Activated CD4-positive, alpha-beta memory T cell treated with anti-CD3 and anti-CD28 coated beads, Interleukin-2, amount 10 ng/mL, durations not matched to agents 7 days and 5 days (primary cell): ENCODE data around the gene PRDM4. TPM values are rescaled to one million over a fixed set of nuclear protein-coding genes. Genes with fewer than 3 reads are reported as not detected.

Experiments used
- CTCF ChIA-PET: fragments of 350-600 bp; sonication (Branson Sonifier 250); formaldehyde crosslinking; loops from one replicate; lab custom pipeline; 2021; ENCODE audit warnings: antibody characterized with exemption, inconsistent platforms; lab: Charles Lee
- POLR2A ChIA-PET: fragments of 350-600 bp; sonication (Branson Sonifier 250); formaldehyde crosslinking; loops from one replicate; lab custom pipeline; 2021; ENCODE audit warnings: antibody characterized with exemption; lab: Charles Lee
- DNase-seq: peaks from one replicate; pipeline ENCODE4 v3.0.0-alpha.2; 2020
- H3K27ac Mint-ChIP-seq: one replicate; pipeline ENCODE4 v1.8.0; 2021; ENCODE audit warnings: mild to moderate bottlenecking, mixed read lengths
- H3K27me3 Mint-ChIP-seq: one replicate; pipeline ENCODE4 v1.8.0; 2021; ENCODE audit warnings: mixed read lengths
- H3K36me3 Mint-ChIP-seq: one replicate; pipeline ENCODE4 v1.8.0; 2021; ENCODE audit warnings: low read depth, mixed read lengths
- H3K4me1 Mint-ChIP-seq: one replicate; pipeline ENCODE4 v1.8.0; 2021; ENCODE audit warnings: mixed read lengths
- H3K4me3 Mint-ChIP-seq: one replicate; pipeline ENCODE4 v1.8.0; 2021; ENCODE audit warnings: mild to moderate bottlenecking, mixed read lengths
- H3K9me3 Mint-ChIP-seq: one replicate; pipeline ENCODE4 v1.8.0; 2021; ENCODE audit warnings: mixed read lengths
- total RNA-seq, 2 experiments: library from RNA; stranded (reverse); gene quantifications; one replicate each; pipeline ENCODE4 v1.2.3, GENCODE V29; 2021

The PRDM4 gene
- total RNA-seq, 2 experiments from 2014 or later: 34.0 to 36.2 TPM

- H3K36me3 Mint-ChIP-seq: no peaks in the 10 kb centered on the region
- H3K4me1 Mint-ChIP-seq: peaks cover 8% of the 10 kb centered on the region
- H3K27ac Mint-ChIP-seq: no peak overlapping the region
- H3K9me3 Mint-ChIP-seq: no peaks in the 10 kb centered on the region
- H3K27me3 Mint-ChIP-seq: peaks cover 27% of the 10 kb centered on the region
- no peak for DNase-seq
- H3K4me3 Mint-ChIP-seq: no peak overlapping the region
- CTCF ChIA-PET: interaction anchor here (0.7 to 1.6 kb wide), 2 partner anchors 129 to 220 kb away, joined by 3 read pairs; no protein-coding TSS in a partner anchor
- POLR2A ChIA-PET: interaction anchor here (1.0 kb wide), 1 partner anchor 25 kb away, joined by 3 read pairs; no protein-coding TSS in a partner anchor
Measured at GRCh38 chr12:107783406-107784376, 22.8 kb upstream of the PRDM4 start.

GRCh38 chr12:107782067-107782466 is 21.1 kb upstream of the PRDM4 start:
- ChIA-PET CTCF (interaction anchor here (1.6 kb wide), 1 partner anchor 130 kb away, joined by 3 read pairs; no protein-coding TSS in a partner anchor), POLR2A (no interaction called here)
- DNase-seq: no peak
- Mint-ChIP-seq H3K4me1 (peaks cover 9% of the 10 kb centered on the region), H3K27me3 (peaks cover 36% of the 10 kb centered on the region), H3K9me3 (no peaks in the 10 kb centered on the region), H3K4me3 (no peak overlapping the region), H3K27ac (no peak overlapping the region), H3K36me3 (no peaks in the 10 kb centered on the region)

GRCh38 chr12:107780298-107780697 is 19.4 kb upstream of the PRDM4 start:
- Mint-ChIP-seq H3K27ac (no peak overlapping the region), H3K4me3 (no peak overlapping the region), H3K36me3 (no peaks in the 10 kb centered on the region), H3K4me1 (peaks cover 12% of the 10 kb centered on the region), H3K9me3 (no peaks in the 10 kb centered on the region), H3K27me3 (peaks cover 50% of the 10 kb centered on the region)
- ChIA-PET CTCF (no interaction called here), POLR2A (no interaction called here)
- DNase-seq: no peak

GRCh38 chr12:107779077-107779831 is 18.3 kb upstream of the PRDM4 start:
- CTCF ChIA-PET: no interaction called here
- no peak for DNase-seq
- peaks cover 20% of the 10 kb centered on the region for H3K4me1 Mint-ChIP-seq
- POLR2A ChIA-PET: no interaction called here
- H3K27ac Mint-ChIP-seq: no peak overlapping the region
- no peak overlapping the region for H3K4me3 Mint-ChIP-seq
- peaks cover 59% of the 10 kb centered on the region for H3K27me3 Mint-ChIP-seq
- no peaks in the 10 kb centered on the region for H3K9me3 Mint-ChIP-seq
- no peaks in the 10 kb centered on the region for H3K36me3 Mint-ChIP-seq

GRCh38 chr12:107778383-107779025 is 17.6 kb upstream of the PRDM4 start:
- H3K27me3 Mint-ChIP-seq: peaks cover 62% of the 10 kb centered on the region

GRCh38 chr12:107776171-107776570 is 15.2 kb upstream of the PRDM4 start:
- ChIA-PET POLR2A (interaction anchor here (0.8 kb wide), 1 partner anchor 90 kb away, joined by 3 read pairs; no protein-coding TSS in a partner anchor), CTCF (no interaction called here)
- Mint-ChIP-seq H3K27me3 (peaks cover 68% of the 10 kb centered on the region), H3K4me3 (no peak overlapping the region), H3K36me3 (no peaks in the 10 kb centered on the region), H3K4me1 (peaks cover 19% of the 10 kb centered on the region), H3K9me3 (no peaks in the 10 kb centered on the region), H3K27ac (no peak overlapping the region)
- no peak for DNase-seq

More at GRCh38 chr12:107778383-107779025, 17.6 kb upstream of the PRDM4 start:
- H3K27ac Mint-ChIP-seq: no peak overlapping the region
- POLR2A ChIA-PET: no interaction called here
- H3K4me1 Mint-ChIP-seq: peaks cover 19% of the 10 kb centered on the region
- CTCF ChIA-PET: no interaction called here
- H3K9me3 Mint-ChIP-seq: no peaks in the 10 kb centered on the region
- H3K4me3 Mint-ChIP-seq: no peak overlapping the region
- DNase-seq: no peak
- H3K36me3 Mint-ChIP-seq: no peaks in the 10 kb centered on the region

GRCh38 chr12:107775093-107775721 is 14.3 kb upstream of the PRDM4 start:
- CTCF ChIA-PET: no interaction called here
- H3K4me1 Mint-ChIP-seq: peaks cover 19% of the 10 kb centered on the region
- POLR2A ChIA-PET: no interaction called here

GRCh38 chr12:107774349-107775029 is 13.6 kb upstream of the PRDM4 start, which contains the start of gene ASCL4:
ASCL4 (plus strand) TSS chr12:107774704; CDS start chr12:107775219, 515 bp downstream.
- Mint-ChIP-seq H3K4me1 (peaks cover 19% of the 10 kb centered on the region), H3K27ac (no peak within 1 kb of the TSS), H3K27me3 (peaks cover 68% of the 10 kb centered on the region), H3K36me3 (no peaks in the 10 kb centered on the region), H3K9me3 (no peaks in the 10 kb centered on the region), H3K4me3 (no peak within 1 kb of the TSS)
- no peak for DNase-seq
- ChIA-PET POLR2A (no interaction called here), CTCF (interaction anchor here (0.6 kb wide), 1 partner anchor 78 kb away, joined by 3 read pairs; no protein-coding TSS in a partner anchor)

More at GRCh38 chr12:107775093-107775721, 14.3 kb upstream of the PRDM4 start:
- H3K27me3 Mint-ChIP-seq: peaks cover 69% of the 10 kb centered on the region
- DNase-seq: no peak
- no peak overlapping the region for H3K27ac Mint-ChIP-seq
- no peak overlapping the region for H3K4me3 Mint-ChIP-seq
- H3K36me3 Mint-ChIP-seq: no peaks in the 10 kb centered on the region
- H3K9me3 Mint-ChIP-seq: no peaks in the 10 kb centered on the region

GRCh38 chr12:107767466-107767865 is 6.5 kb upstream of the PRDM4 start:
- DNase-seq: no peak
- H3K36me3 Mint-ChIP-seq: no peaks in the 10 kb centered on the region
- H3K4me3 Mint-ChIP-seq: no peak overlapping the region
- ChIA-PET POLR2A (interaction anchor here (1.0 kb wide), 1 partner anchor 8 kb away, joined by 3 read pairs; no protein-coding TSS in a partner anchor), CTCF (no interaction called here)
- peaks cover 21% of the 10 kb centered on the region for H3K27me3 Mint-ChIP-seq
- H3K4me1 Mint-ChIP-seq: no peaks in the 10 kb centered on the region
- H3K9me3 Mint-ChIP-seq: no peaks in the 10 kb centered on the region
- no peak overlapping the region for H3K27ac Mint-ChIP-seq

- no peaks in the 10 kb centered on the region for H3K9me3 Mint-ChIP-seq
- POLR2A ChIA-PET: no interaction called here
- no peak overlapping the region for H3K4me3 Mint-ChIP-seq
- CTCF ChIA-PET: no interaction called here
- no peak overlapping the region for H3K27ac Mint-ChIP-seq
- no peak for DNase-seq
- H3K27me3 Mint-ChIP-seq: peaks cover 12% of the 10 kb centered on the region
- peaks cover under 1% of the 10 kb centered on the region for H3K36me3 Mint-ChIP-seq
- H3K4me1 Mint-ChIP-seq: peaks cover 6% of the 10 kb centered on the region
Measured at GRCh38 chr12:107765316-107765715, 4.4 kb upstream of the PRDM4 start.

- ChIA-PET POLR2A (no interaction called here), CTCF (no interaction called here)
- no peak for DNase-seq
- H3K36me3 Mint-ChIP-seq: peaks cover 5% of the 10 kb centered on the region
- no peaks in the 10 kb centered on the region for H3K9me3 Mint-ChIP-seq
- H3K4me3 Mint-ChIP-seq: no peak overlapping the region
- no peak overlapping the region for H3K27ac Mint-ChIP-seq
- peaks cover 9% of the 10 kb centered on the region for H3K27me3 Mint-ChIP-seq
- peaks cover 9% of the 10 kb centered on the region for H3K4me1 Mint-ChIP-seq
Measured at GRCh38 chr12:107764626-107765025, 3.7 kb upstream of the PRDM4 start.
